Measurements from ENCODE around the gene LRRC25.
A peak's percentile ranks its signal among the peaks of the same experiment; 100 is the strongest.

Gene LRRC25

DNA sequence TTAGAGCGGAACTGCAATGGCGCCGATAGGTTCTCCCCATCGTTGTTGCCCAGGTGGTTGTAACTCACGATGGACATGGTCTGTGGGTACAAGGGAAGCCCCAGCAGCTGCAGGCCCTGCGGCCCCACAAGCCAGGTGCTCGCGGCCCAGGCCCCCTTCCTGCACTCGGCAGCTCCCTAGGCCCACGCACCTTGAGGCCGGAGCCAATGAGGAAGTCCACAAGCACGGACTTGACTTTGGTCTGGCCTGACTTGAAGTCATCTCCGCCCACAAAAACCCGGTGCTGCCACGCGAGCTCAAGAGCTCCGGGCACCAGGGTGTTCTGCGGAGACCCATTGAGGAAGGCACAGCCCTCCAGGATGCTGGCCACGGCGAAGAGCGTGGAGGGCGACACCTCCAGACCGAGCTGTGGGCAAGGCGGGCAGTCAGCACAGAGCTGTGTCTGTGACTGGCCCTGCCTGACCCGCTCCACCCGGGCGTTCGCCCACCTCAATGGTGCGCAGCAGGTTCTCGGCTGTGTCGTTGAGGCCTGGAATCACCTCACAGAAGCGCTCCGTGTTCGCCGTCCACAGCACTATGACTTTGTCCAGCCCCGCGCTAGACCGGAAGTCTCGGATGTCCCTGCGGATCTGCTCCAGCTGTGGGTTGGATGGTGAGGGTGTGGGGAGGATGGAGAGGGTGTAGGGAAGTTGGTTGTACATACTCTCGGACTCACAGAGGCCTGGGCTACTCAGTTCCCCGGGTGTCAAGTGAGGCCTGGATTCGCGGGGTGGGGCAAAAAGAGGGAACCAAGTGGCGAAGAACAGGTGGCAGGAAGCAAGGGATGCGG, 38.6 kb upstream of the LRRC25 start:
- DNase-seq (ENCODE audit: extremely low read depth in 1 of 2, low read depth in 1 of 2): no peak

DNA sequence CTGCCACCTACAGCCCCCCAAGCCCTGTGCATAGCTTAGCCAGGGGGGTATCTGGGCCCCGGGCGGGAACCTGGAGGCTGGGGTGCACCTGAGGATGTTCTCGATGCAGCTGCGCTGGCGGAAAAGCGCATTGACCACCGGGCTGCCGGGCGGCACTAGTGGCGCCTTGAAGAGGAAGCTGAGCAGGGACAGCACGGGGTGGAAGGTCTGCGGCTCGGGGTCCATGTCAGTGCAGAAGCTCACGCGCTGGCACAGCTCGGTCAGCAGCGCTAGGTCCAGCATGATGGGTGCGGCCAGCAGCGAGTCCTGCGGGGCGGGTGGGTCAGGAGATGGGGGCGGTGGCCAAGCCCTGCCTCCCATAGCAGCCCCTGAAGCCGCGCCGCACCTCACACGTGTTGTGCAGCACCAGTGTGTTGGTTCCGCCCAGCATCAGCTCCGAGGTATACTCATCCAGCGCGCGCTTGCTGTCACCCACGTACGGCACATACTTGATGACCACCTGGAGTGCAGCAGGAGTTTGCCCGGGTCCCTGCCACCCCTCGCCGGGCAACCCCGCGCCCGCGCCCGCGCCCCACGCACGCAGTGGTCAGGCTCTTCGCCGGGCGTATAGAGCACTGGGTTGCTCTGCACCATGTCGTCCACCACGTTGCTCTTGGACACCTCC, 37.9 kb upstream of the LRRC25 start:
- no peak for DNase-seq (ENCODE audit: extremely low read depth in 1 of 2, low read depth in 1 of 2)

DNA sequence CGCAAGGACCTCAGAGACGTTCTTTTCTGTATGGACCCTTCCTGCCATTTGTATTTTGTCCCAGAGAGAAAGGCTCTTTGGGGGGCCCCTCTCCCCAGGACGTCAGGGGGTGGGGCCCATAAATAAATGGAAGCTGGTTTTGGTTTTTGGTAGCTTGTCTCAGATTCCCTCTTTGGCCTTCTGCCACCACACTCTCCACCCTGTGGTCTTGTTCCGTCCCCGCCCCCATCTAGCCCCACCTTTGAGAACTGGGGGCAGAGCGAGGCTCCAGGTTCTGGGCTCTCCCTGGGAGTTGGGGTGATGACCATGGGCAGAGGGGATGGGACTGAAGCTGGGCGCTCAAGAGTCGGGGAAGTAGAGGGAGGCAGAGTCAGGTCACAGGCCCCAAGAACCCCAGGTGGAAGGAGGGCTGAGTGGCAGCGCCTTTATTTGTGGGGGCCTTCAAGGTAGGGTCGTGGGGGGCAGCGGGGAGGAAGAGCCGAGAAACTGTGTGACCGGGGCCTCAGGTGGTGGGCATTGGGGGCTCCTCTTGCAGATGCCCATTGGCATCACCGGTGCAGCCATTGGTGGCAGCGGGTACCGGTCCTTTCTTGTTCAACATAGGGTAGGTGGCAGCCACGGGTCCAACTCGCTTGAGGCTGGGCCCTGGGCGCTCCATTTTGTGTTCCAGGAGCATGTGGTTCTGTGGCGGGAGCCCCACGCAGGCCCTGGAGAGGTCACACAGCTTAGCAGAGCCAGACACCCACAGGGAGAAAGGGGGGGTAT, 37.2 kb upstream of the LRRC25 start:
- DNase-seq (ENCODE audit: extremely low read depth in 1 of 2, low read depth in 1 of 2): no peak

DNA sequence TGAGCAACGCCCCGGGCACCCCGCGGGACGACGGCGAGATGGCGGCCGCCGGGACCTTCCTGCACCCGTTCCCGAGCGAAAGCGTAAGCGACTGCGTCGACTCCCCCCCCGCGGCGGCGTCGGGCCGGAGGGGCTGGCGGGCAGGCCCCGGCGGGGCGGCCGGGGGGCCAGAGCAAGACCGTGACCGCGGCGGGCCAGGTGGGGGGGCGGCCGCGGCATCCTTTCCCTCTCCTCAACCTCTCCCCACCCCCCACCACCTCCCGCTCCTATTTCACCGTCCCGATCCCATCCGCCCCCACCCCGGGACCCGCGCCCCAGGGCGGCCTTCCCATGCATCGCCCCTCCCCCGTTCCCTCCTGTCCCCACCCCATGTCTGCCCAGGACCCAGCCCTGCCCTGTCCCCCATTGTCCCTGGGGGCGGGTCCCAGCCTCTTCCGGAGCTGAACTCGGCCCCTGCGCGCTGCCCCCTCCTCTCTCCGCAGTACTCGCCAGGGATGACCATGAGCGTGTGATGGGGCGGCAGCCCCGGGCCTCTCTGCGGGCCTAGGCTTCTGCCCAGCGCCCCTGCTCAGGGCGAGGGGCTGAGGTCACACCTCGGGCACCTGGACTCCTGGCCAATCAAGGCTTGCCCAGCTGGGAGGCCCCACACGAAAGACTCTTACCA, 36.4 kb upstream of the LRRC25 start:
- no peak for DNase-seq (ENCODE audit: extremely low read depth in 1 of 2, low read depth in 1 of 2)

DNA sequence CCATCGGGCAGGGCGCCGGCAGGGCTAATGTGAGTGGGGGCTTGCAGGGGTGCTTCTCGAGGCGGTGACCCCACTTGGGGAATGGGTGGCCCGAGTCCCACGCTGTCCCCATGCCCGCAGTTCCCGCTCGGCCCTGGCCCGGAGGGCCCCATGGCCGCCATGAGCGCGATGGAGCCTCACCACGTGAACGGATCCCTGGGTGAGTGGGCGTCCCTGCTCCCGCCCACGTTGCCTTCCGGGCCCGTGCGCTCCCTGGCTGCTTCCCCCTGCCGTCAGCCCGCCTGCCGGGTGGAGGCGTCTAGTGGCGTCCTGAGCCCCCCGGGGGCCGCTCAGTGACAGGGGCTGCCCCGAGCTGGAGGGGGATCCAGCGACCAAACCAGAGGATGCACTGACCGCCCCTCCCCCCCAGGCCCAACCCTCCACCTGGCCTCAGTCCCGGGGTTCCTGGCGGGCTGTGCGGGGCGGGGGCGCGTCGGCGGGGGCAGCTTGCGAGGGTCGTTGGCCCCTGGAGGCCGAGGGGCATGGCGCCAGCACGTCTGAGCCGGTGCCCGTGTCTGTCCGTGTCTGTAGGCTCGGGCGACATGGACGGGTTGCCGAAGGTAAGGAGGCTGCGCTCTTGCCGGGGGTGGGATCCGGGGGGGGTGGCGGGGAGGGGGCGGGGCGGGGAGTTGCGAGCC, 35.7 kb upstream of the LRRC25 start:
- no peak for DNase-seq (ENCODE audit: extremely low read depth in 1 of 2, low read depth in 1 of 2)

DNA sequence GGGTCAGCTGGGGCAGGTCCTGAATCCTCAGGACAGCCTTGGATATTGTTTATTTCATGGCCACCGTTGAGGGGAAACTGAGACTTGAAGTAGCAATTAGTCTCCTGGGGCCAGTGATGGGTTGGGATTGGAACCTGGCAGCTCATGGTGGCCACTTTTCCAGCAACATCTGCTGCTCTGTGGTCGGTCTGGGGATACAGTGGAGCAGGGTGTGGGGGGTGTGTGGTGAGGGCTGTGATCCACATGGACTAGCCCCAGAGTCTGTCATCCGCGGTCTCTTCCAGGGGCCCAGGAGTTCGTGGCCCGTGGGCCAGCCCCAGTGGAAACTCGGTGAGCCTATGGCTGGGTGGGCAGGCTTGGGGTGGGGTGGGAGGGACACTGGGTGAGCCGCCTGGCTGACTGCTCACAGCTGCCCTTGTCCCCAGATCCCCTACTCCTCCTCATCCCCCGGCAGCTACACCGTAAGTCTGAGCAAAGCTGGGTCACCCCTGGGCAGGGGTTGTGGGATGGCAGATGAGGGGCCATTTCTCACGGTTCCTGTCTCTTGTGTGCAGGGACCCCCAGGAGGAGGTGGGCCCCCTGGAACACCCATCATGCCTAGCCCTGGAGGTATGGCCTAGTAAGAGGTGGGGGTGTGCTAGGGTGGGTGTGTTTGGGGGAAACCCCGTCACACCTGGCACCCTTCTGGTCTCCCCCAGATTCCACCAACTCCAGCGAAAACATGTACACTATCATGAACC, 35.0 kb upstream of the LRRC25 start:
- DNase-seq (ENCODE audit: extremely low read depth in 1 of 2, low read depth in 1 of 2): no peak

DNA sequence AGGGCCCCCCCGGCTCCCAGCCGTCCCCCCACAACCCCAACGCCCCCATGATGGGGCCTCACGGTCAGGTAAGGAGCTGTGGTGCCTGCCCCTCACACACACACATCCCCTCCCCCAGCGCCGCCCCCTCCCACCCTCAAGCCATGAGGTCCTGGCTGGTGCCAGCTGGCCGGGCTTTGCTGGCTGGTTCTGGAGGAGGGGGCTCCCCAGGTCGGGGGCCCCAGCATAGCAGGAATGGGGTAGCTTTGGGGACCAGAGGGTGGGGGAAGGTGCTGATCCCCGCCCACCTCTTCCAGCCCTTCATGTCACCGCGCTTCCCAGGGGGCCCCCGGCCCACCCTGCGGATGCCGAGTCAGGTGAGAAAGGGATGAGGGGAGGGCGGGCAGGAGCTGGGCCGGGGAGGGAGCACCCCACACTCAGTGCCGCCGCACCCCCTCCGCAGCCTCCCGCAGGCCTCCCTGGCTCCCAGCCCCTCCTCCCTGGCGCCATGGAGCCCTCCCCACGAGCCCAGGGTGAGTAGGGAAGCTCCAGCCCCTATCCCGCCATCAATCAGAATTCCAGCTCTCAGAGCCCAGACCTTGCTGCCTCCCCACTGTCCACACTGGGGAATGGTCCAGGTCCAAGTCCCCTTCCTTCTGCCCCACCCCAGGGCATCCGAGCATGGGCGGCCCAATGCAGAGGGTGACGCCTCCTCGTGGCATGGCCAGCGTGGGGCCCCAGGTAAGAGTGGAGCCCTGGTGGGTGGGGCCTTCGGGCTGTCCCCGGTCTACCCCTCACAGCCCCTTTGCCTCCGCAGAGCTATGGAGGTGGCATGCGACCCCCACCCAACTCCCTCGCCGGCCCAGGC, 34.2 kb upstream of the LRRC25 start:
- no peak for DNase-seq (ENCODE audit: extremely low read depth in 1 of 2, low read depth in 1 of 2)

DNA sequence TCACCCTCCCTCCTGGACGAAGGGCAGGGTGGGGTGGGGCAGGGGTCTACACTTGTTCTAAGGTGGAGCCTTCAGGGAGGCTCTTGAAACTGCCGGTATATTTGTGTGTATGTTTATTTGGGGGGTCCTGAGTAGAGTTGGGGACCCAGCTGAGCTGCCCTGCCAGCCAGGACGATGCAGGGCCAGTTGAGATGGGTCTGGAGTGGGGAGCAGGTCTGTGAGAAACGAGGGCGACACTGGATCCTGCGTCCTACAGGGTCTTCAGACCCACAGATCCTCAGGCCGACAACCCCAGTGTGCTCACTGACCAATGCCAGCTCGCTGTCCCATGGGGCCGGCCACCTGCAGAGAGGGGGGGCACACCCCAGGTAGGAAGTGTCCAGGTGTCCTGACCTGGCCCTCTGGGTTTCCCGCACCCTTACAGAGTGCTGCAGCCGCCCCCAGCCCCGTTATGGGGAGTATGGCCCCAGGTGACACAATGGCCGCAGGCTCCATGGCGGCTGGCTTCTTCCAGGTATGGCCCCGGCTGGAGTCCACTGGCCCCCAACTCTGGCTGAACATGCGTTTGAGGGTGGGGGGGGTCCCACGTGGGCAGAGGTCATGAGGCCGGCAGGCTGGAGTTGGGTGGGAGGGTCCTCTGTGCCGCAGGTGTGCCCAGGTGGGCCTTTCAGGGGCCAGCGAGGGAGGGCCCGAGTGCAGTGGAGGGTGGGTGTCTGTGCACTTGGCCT, 33.2 kb upstream of the LRRC25 start:
- DNase-seq (ENCODE audit: extremely low read depth in 1 of 2, low read depth in 1 of 2): no peak

DNA sequence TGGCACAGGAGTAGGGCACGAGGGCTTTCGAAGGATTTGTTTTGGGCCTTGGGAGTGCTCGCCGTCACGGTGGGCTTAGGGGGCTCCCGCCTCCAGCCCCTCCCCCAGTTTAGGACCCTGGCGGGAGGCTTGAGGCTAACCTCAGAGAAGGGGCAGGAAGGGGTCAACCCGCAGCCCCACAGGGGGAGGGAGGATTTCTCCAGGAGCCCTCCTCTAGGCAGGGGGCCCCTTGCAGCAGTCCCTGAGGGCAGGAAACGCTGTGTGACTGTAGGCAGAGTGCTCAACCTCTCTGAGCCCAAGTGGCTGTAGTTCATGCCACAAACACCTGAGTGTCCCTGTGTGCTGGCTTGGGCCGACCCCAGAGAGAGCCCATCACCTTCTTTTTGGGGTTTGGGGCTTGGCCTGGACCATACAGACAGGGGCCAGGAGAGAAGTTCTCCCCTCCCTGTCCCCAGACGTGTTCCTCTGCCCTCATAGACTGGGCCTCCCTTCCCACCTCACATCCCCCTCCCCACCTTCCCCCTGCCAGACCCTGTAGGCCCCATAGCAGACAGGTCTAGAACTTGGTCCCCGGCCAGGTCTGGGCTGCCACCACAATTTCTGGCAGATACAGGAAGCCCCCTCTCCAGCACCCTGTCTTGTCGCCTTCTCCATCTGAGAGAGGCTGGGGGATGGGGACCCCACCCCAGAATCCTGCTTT, 32.4 kb upstream of the LRRC25 start:
- DNase-seq (ENCODE audit: extremely low read depth in 1 of 2, low read depth in 1 of 2): no peak

DNA sequence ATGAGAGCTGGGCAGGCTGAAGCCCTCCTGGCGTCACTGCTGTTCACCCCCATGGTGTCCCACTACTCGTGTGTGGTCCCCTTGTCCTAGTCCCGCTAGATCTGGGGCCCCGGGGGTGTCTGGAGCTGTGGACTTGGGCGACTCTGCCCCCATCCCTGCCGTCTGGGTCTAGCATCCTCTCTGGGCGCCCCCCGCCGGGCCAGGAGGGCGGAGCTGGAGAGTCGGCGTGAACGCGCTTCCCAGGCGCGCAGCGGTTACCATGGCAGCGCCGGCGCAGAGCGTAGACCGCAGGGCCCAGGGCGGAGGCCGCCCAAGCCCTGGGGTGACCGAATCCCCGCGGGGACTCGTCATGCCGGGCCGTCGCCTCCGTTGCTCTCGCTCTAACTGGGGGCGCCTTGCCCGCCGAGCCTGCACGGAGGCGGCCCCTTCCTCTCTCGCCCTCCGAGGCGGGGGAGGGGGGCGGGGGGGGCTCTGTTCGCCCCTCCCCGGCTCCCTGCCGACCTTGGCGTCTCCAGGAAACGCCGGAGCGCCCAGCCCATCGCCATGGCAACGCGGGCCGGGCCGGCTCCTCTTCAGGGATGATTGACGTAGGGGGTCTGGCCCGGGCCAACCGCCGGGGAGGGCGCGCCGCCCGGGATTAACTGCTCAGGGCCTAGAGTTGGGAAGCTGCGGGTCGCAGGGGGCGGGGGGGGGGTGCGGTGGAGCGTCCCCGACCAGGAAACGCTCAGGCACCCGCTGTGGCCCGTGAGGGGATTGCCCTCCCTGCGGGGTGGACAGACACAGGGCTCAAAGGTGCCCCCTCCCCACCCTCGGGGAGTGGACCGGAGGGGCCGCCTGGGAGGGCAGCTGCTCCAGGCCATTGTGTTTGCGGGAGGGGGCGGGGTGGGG, 31.6 kb upstream of the LRRC25 start:
- peak; percentile 64 to 78 for DNase-seq (ENCODE audit: extremely low read depth in 1 of 2, low read depth in 1 of 2)

DNA sequence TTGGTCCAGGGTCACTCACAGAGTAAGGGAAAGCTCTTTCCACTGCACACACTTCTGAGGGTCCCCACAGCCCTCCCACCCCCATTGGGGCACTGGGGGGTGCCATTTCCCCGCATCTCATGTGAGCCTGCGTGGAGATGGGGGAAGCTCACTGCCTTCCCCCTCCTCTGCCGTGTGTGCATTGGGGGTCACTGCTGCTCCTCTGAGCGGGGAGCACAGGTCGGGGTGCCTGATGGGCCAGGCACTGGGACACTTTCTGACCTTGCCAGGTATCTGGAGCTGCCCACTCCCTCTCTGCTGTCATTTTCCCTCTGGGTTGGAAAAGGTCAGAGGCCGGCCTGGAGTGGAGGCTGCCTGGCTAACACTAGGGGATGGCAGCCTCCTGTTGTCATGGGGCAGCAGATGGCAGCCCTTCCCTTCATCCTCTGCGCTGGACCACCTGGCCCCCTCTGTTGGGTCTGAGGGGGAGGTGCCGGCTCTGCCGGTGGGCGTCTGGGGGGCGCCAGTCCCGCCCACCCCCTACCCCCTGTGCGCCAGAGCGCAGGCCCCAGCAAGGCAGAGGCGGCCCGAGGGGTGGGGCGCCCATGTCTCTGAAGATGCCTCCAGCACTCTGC, 30.9 kb upstream of the LRRC25 start:
- DNase-seq (ENCODE audit: extremely low read depth in 1 of 2, low read depth in 1 of 2): no peak

DNA sequence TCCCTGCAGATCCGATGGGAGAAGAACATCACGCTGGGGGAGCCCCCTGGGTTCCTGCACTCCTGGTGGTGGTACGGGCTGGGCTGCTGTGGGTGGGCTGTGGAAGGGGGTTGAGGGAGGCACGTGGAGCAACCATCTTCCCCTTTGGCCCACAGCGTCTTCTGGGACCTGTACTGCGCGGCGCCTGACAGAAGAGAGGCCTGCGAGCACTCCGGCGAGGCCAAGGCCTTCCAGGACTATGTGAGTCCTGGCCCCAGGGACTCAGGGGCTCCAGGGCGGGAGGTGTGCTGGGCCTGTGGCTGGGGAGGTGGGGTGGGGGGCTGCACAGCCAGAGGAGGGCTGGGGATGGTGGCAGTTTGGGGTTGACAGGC, 30.3 kb upstream of the LRRC25 start:
- DNase-seq (ENCODE audit: extremely low read depth in 1 of 2, low read depth in 1 of 2): no peak

DNA sequence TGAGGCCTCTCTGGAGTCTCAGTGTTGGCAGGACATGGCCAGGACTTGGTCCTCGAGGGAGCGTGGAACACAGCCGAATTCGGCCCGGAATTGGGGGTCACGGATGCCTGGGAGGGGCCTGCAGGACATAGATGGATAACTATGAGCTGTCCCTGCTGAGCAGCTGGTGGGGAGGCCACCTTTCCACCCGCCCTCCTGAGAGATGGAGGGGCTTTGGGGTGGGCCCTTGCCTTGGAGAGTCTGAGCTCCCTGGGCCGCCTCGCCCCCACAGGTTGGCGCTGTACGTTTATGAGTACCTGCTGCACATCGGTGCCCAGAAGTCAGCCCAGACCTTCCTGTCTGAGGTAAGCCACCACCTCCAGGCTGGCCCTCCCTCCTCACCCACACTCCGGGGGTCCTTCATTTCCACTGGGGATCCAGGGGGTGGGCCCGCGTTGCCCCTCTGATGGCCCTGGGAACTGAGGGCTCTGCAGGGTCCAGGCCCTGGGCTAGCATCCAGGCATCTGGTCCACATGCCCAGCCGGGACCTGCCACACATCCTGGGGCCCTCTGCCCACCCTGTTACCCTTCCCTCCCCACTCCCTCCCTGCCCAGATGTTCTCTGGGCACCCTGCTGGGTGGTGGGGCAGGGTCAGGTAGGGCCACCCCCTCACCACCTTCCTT, 29.8 kb upstream of the LRRC25 start:
- no peak for DNase-seq (ENCODE audit: extremely low read depth in 1 of 2, low read depth in 1 of 2)

DNA sequence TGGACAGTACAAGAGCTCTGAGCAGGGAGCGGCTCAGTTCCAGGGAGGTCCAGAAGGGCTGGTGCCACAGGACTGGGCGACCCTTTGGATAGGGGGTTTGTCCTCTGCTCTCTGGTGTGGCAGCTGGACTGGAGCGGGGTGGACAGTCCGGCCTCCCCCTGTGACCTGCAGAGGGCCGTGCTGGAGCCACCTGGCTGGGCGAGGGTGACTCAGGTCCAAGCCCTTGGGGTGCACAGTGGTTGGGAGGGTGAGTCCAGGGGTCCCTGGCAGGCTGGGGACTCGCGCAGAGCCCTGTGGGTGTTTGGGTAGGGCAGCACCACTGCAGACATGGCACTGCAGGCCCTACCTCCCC, 29.0 kb upstream of the LRRC25 start:
- DNase-seq (ENCODE audit: extremely low read depth in 1 of 2, low read depth in 1 of 2): no peak

DNA sequence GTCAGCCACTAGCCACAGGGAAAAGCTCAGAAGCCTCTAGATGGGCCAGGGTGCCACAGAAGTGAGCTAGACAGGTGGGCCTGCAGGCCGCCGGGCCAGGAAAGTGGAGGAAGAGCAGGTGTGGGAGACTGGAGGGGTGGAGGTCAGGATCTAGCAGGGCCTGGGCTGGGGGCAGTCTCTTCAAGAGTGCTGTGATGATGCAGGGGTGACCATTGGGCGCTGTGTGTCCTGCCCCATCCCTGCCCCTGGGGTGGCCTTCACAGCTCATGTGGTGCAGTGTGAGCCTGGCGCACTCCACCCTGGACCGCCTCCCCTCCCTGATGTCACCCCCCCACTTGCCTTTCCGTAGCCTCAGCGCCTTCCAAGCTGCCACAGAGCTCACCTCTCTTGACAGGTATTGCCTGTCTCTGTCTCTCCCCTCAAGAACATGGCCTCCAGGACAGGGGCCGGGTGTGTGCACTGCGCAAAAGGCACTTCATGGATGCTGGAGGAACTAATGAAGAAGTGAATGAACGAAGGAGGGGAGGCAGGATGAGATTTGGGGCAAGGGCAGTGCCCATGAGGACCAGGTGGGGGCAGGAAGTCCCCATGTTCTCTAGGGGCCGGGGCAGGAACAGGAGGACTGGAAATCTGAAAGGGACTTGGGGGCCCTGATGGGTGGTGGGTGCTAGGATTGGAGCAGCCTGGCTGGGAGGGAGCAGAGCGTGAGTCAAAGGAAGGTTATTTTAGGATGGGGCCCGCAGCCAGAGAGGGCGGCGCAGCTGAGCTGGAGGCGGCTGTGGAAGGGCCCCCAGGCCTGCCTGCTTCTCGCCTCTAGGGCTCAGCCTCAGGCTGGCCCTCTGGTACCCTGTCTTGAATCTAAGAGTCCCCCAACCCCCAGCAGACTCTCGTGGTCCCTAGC, 28.3 kb upstream of the LRRC25 start:
- DNase-seq (ENCODE audit: extremely low read depth in 1 of 2, low read depth in 1 of 2): no peak
